NCI-H2029 treated with DMSO at 0.1 percent for 48 hours (cell line): ENCODE data around the gene STARD10.

ENCODE experiments used
- DNase-seq: peaks from one replicate; lab custom pipeline; 2025; lab: John Stamatoyannopoulos, UW

STARD10 gene

DNA sequence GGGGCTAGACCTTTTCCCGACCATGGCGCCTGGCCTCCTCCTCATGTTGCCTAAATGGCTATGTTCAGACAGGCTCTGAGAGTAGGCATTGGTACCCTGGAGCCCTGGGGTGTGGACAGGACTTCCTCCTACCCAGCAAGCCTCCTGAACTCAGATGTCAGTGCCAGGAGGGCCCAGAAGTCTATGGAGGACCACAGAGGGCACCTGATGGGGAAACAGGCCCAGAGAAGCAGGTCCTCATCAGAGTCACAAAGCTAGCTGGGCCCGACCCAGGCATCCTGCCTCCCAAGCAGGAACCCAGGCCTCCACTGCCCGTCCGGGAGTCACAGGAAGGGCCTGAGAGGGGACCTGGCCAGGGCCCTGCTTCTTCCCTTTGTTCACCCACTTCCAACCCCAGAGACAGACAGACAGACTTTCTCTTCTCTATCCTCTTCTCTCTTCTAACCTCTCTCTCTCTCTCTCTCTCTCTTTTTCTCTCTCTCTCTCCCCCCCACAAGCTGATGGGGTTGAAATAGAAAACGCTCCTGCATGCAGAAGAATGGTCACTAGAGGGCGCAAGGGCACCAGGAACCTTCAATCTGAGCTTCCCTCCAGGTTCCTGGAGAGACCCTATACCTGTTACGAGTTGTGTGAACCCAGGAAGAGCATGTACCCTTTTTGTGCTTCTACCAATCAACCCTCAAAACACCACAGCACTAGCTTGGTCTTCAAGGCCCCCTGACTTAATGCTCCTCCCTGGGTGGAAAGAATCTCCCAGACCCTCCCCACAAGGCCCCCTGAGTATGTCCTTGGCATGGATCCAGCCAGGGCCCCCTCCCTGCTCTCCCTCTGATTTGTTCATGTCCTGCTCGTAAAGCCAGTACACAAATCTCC lies 68.8 kb downstream of the STARD10 start:
- DNase-seq: peak; percentile 90

DNA sequence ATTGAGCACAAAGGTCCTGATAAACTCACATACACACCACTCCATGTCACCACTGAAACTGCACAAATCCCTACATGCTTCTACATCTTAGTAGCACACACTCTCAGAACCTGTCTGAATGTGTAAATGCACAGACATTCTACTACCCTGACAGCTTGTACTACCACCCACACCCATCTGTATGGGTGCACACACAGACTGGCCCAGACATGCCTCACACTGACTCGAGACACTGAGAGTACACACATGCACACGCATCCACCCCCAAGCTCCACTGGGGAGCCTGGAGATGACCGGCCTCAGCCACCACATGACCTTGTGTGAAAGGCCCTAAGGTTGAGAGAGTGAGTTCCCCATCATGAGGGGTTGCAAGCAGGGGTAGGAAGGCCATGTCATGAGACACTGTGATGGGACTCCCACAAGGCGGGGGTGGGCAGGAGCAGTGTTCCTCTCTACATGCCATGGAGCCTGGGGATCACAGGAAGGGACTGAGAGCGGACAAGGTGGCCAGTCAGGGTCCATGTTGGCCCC lies 69.8 kb downstream of the STARD10 start:
- DNase-seq: no peak

- no peak for DNase-seq
Observed at GRCh38 chr11:72723508-72723907, 70.3 kb downstream of the STARD10 start.

DNA sequence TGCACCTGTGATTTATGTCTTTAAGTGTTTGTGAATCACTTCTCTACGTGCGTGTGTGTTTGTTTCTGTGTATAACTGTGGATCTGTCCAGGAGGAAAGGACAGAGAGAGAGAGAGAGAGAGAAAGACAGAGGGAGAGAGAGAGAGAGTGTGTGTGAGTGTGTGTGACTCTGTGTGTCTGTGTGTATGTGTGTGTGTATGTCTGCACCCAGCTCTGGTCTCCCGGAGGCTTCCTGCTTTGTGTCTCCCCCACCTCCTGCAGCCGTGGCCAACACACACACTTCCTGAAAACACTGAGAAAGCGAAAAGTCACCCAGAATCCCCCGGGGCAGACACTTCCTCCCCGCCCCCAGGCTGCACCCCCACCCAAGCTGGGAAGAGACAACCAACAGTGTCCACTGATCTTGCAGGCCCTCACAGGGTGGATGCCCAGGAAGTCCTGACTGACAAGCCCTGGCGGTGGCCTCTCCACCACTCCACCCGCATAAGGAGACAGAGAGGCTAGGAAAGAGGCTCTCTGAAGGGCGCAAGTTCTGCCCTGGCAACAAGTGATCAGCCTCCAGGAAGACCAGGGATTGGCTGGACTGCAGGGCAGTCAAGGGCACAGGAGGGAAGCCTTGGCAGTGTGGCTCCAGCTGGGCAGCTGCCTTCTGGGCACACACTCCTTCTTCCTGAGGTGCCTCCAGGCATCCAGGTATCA lies 71.6 kb downstream of the STARD10 start:
- DNase-seq: peak; percentile 85

DNA sequence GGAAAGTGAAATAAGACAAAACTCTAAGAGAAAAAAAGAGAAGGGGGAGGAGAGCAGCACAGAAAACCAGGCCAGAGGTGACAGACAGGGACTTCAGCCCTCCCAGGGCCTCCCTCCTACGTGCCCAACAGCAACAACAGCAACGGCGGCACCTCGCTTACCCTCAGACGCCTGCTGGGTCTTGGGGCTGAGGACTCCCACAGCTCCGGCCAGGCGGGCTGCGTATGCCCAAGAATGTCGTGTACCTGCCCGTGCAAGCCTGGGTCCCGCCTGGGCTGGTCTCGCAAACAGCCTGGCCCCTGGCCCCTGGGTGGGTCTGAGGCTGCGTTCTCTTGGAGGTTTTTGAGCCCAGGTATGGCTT lies 72.2 kb downstream of the STARD10 start:
- DNase-seq: no peak

DNA sequence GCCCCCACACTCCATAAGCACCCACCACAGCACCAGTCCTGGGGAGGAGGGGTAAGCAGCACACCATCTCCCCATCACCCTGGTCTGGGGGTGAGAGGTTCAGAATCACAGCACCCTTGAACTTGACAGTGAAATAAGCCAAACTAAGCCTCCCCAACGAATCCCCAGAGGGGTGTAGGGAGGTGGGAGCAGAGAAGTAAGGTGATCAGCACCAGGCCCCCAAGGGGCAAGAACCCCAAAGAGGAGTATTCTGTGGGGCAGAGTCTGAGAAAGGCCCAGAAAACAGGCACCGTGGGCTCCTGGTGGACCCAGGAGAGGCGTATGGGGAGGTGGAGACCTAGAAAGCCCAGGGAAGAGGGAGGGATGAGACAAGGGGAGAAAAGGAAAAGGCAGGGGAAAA lies 72.6 kb downstream of the STARD10 start:
- DNase-seq: no peak

GRCh38 chr11:72720784-72721183 lies 73.1 kb downstream of the STARD10 start:
- DNase-seq: no peak

GRCh38 chr11:72720047-72720446 lies 73.8 kb downstream of the STARD10 start:
- no peak for DNase-seq

DNA sequence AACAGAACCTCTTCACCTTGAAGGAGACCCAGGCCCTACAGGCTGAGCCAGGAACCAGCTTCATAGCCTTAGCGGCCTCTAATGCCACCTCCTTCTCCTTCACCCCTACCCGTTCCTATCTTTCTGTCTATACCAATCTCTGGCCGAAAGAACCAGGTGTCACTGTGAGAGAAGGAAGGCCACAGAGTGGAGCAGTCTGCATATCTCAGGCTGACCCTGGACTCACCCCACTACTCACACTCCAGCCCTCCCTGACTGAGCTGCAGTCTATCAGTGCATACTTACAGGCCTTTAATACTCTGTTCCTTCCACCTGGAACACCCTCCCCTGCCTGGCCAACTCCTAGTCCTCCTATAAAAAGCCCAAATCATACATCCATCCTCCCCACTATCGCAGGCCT lies 74.3 kb downstream of the STARD10 start:
- no peak for DNase-seq

DNA sequence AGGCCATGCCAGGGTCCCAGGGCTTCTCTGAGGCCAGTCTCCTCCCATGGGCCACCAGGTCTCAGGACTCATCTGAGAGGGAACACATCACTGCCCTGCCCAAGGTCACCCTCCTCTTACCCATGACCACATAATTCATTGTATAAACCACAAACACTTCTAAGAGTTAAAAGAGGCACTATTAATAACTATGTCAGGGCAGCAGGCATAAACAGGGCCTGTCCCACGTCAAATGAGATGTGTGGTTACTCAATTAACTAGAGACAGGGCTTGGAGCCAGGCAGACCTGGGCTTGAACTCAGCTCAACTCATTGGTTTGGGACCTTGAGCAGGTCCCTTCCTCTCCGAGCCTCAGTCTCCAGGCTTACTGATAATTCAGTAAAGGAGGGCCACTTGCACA lies 74.7 kb downstream of the STARD10 start:
- DNase-seq: no peak

DNA sequence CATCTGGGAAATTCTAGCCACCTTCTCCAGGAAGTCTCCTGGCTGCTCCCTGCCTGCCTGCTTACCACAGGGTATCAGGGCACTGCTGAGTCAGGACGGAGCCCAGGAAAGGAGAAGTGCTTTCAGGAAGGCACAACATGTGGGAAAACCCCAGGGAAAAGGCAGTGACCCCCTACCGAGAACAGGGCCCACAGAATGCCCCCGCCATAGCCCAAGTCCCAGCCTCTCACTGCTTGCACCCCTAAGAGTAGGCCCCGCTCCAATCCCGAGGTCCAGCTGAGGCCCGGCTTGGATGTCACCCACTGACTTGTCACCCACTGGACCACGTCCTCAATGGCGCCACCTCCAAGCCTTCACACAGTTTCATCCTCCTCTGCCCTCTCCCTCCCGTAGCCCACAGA lies 75.7 kb downstream of the STARD10 start:
- DNase-seq: no peak

- DNase-seq: no peak
Observed at GRCh38 chr11:72716788-72717435, 76.9 kb downstream of the STARD10 start.

GRCh38 chr11:72716290-72716689 lies 77.6 kb downstream of the STARD10 start:
- no peak for DNase-seq

DNA sequence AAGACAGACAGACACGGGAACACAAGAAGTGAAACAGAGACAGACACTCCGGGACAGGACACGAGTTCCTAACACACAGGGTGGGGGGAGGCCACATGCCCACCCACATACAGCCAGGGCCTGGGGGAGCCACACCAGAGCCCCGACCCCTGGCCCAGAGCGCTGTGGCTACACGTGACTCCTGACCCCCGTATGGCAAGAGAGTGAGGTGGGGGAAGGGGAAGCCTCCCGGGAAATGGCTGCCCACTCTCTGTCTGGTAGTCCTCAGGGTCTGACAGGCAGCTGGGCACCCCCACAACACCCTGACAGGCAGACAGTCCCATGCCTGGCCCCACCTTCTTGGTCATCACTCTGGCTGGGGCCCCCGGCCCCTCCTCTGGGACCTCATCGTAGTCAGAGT lies 81.0 kb downstream of the STARD10 start:
- DNase-seq: no peak

DNA sequence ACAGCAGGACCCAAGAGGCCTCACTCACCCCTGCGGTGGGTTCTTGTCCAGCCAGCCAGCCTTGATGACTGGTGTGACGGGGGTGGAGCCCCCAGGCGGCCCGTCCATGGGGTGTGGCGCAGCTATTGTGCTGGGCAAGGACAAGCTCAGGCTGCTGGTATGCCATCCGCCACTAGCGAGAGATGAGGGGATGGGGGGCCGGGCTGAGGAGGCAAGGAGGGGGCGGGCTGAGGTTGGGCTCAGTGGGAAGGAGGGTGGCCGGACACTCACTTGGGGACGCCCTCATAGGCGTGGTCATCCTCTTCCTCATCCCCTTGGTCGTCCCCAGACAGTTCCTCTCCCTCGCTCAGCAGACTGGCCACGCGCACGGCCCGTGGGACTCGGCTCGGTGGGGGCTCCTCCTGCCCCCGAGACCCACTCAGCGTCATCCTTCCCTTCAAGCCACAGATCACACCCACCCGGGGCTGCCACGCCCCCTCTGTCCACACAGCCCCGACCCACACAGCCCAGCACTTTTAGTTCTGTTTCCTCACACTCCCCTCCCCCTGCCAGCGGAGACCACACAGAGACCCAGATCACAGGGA lies 81.6 kb downstream of the STARD10 start:
- DNase-seq: no peak

DNA sequence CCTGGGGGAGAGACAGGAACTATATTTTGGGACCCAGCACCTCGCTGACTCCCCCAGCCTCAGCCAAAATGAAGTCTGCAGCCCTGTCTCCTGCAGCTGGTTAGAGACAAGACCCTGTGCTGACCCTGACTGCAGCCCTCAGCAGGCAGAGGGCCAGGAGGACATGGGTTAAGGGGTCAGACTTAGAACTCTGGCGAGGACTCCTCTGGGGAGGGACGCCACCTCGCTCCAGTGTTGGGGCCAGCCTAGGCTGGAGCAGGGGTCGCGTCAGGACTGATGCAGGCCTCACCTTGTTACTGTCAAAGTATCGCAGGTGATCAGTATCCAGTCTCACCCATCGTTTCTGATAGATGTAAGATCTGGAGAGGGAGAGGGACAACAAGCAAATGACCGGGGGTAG lies 82.7 kb downstream of the STARD10 start:
- no peak for DNase-seq

DNA sequence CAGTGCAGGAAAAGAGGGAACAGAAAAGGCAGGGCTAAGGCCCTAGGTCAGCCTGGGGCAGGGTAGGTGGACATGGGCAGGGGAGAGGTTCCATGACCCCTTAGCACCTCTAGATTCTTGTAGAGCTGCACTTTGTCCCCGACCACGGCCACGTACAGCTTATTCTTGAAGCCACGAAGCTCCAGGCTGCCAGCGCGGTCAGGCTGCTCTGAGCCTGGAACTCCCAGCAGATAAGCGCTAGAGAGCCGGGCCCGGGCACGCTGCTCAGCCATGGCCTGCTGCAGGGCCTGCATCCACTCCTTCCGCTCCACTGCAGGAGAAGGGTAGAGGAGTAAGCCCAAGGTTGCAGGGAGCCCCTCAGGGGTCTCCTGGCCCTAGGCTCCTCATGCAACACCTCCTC lies 83.6 kb downstream of the STARD10 start:
- no peak for DNase-seq

DNA sequence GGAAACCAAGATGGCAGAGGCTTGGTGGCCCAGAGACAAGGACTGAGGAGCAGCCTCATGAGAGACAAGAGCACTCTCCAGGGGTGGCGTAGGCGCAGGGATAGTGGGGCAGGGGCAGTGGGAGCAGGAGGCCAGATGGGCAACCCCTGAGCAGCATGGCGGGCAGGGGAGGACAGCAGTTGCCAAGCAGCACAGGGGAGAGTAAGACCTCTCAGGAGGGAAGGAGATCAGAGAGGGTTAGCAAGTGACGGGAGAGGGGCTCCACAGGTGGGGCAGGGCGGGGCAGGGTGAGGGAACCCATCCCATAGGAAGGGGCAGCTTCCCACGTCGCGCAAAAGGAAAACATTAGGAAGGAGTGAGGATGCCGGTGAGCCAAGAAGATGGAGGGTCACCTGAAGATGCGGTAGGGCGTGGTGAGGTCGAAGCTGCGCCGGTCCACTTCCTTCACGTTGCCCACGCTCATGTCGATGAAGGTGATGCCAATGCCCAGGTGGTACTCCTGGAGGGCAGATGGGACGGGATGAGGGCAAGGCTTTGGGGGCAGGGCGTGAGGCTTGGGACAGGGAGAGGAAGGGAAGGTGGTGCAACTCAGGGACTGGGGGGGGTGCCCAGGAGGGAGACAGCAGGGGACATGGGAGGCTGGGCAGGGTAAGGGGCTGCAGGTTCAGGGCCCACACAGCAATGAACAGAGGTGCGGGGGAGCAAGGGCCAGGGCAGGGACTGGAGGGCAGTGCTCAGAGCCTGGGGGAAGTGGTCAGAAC lies 84.2 kb downstream of the STARD10 start:
- DNase-seq: no peak

- DNase-seq: no peak
Observed at GRCh38 chr11:72707032-72707431, 86.8 kb downstream of the STARD10 start.

GRCh38 chr11:72706579-72706978 lies 87.3 kb downstream of the STARD10 start:
- no peak for DNase-seq

DNA sequence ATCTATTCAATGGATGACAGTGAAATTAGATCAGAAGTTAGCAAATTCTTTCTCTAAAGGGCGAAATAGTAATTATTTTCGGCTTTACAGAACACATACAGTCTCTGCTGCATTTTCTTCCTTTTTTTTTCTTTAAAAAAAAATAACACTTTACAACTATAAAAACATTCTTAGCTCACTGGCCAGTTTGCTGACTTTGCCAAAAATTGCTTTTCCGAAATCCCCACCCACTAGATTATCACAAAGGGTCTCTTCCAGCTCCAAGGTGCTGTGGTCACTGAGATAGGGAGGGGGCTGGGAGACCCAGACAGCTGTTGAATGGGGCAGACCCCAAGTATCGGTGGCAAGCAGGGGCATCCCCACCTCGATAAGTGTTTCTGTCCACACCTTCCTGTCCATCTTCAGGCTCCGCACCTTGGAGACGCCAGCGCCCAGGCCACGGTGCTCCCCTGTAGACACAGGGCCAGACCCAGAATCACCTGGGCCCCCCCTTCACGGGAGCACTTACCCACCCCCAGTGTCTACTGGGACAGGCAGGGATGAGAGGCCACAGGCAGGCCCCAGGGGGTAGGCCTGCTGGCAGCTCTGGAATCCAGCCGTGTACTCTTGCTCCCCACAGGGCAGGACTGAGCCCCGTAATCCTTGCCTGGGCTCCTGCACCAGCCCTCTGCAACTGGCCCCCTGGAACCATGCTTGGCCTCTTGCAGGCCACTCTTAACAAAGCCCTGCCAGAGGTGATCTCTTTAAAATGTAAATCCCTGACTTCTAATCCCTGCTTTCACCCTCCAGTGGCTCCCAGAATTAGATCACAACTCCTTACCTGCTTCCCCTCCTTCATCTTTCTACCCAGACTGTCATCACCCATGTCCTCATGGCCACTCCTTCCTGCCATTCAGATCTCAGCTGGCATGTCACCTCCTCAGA lies 88.1 kb downstream of the STARD10 start:
- no peak for DNase-seq
